OCI-LY7 (cell line): ENCODE data around the gene TIMM22. TPM values are rescaled to one million over a fixed set of nuclear protein-coding genes. Genes with fewer than 3 reads are reported as not detected.

ENCODE experiments used
- BruUV-seq: library from RNA; stranded (reverse); fragments of 400-500 nt; replicated peaks from 2 replicates; lab custom pipeline; 2021; lab: Mats Ljungman, UMichigan
- CTCF ChIA-PET: fragments of 300-600 bp; sonication (Branson Sonifier 250); formaldehyde crosslinking; loops from one replicate; lab custom pipeline; 2022; ENCODE audit warnings: antibody characterized with exemption; ENCODE audit not compliant: unreplicated experiment; lab: Charles Lee
- POLR2A ChIA-PET: fragments of 300-600 bp; sonication (Branson Sonifier 250); formaldehyde crosslinking; loops from one replicate; lab custom pipeline; 2022; ENCODE audit warnings: antibody characterized with exemption; lab: Charles Lee
- DNase-seq: peaks from one replicate; pipeline ENCODE4 v3.0.0-alpha.2; 2015; ENCODE audit warnings: low spot score
- H2AFZ ChIP-seq: fragments of 200-600 bp; sonication (generic), shearing (Covaris generic); 2 replicates; pipeline ENCODE4 v1.6.1; 2014; ENCODE audit warnings: mild to moderate bottlenecking, antibody characterized with exemption, low read length, moderate library complexity
- H3K27ac ChIP-seq: fragments of 200-600 bp; sonication (generic); 2 replicates; pipeline ENCODE4 v1.5.1; 2014; ENCODE audit warnings: mixed run types, low read depth, mild to moderate bottlenecking, moderate library complexity, low read length, inconsistent platforms; ENCODE audit not compliant: poor library complexity, severe bottlenecking
- H3K36me3 ChIP-seq: fragments of 200-600 bp; sonication (generic); 2 replicates; pipeline ENCODE4 v1.6.1; 2014; ENCODE audit warnings: mild to moderate bottlenecking, antibody characterized with exemption, low read length, moderate library complexity, mixed read lengths; ENCODE audit not compliant: insufficient read depth
- H3K4me1 ChIP-seq: fragments of 200-600 bp; sonication (generic); 2 replicates; pipeline ENCODE4 v1.5.1; 2014; ENCODE audit warnings: mild to moderate bottlenecking, low read length; ENCODE audit not compliant: insufficient read depth, poor library complexity, severe bottlenecking
- H3K4me2 ChIP-seq: fragments of 200-600 bp; sonication (generic); 2 replicates; pipeline ENCODE4 v1.6.1; 2014; ENCODE audit warnings: mild to moderate bottlenecking, low read length
- H3K4me3 ChIP-seq: fragments of 200-600 bp; sonication (generic); 2 replicates; pipeline ENCODE4 v1.5.1; 2014; ENCODE audit warnings: mild to moderate bottlenecking, low read depth, low read length; ENCODE audit not compliant: poor library complexity, severe bottlenecking
- H3K79me2 ChIP-seq: fragments of 200-600 bp; sonication (generic); 2 replicates; pipeline ENCODE4 v1.6.1; 2016; ENCODE audit warnings: low read depth, mild to moderate bottlenecking, low read length, moderate library complexity, mixed read lengths; ENCODE audit not compliant: insufficient read depth
- H3K9me2 ChIP-seq: fragments of 200-600 bp; sonication (generic); 2 replicates; pipeline ENCODE4 v1.6.1; 2016; ENCODE audit warnings: mild to moderate bottlenecking, low read length, mixed read lengths; ENCODE audit not compliant: insufficient read depth
- H3K9me3 ChIP-seq: fragments of 200-600 bp; sonication (generic); 2 replicates; pipeline ENCODE4 v1.6.1; 2014; ENCODE audit warnings: mild to moderate bottlenecking, mixed run types, low read length, mixed read lengths
- H4K20me1 ChIP-seq: fragments of 200-600 bp; sonication (generic); 2 replicates; pipeline ENCODE4 v1.6.1; 2014; ENCODE audit warnings: mild to moderate bottlenecking, antibody characterized with exemption, low read length, moderate library complexity, mixed read lengths; ENCODE audit not compliant: insufficient read depth
- EZH2phosphoT487 ChIP-seq: fragments of 200-600 bp; sonication (generic); IDR thresholded peaks from 2 replicates; pipeline ENCODE4 v1.6.1; 2018; ENCODE audit warnings: low read depth, borderline replicate concordance, mild to moderate bottlenecking, mixed run types, antibody characterized with exemption, low read length, moderate library complexity, mixed read lengths
- intact Hi-C: fragments of 100-400 bp; cut with micrococcal nuclease; formaldehyde crosslinking; loops from one replicate; pipeline ENCODE4 v1.10.0; 2022; ENCODE audit not compliant: unreplicated experiment
- total RNA-seq, 2 experiments: library from RNA; depleted of rRNA in 1 of 2; stranded (reverse); fragments of >200 nt in 1 of 2; shearing (Covaris generic) in 1 of 2; gene quantifications; 2 replicates each; pipeline ENCODE4 v1.2.3, GENCODE V29; 2014 to 2022
- TF ChIP-seq, protein P1 (sequence below): fragments of 200-600 bp; sonication (generic); conservative IDR thresholded peaks from 2 replicates; pipeline ENCODE4 v1.5.1; 2014; ENCODE audit warnings: mild to moderate bottlenecking, antibody characterized with exemption, low read length, moderate library complexity, mixed read lengths

TIMM22 gene
- total RNA-seq, 2 experiments from 2014 or later, result 13.8 to 15.7 TPM

DNA sequence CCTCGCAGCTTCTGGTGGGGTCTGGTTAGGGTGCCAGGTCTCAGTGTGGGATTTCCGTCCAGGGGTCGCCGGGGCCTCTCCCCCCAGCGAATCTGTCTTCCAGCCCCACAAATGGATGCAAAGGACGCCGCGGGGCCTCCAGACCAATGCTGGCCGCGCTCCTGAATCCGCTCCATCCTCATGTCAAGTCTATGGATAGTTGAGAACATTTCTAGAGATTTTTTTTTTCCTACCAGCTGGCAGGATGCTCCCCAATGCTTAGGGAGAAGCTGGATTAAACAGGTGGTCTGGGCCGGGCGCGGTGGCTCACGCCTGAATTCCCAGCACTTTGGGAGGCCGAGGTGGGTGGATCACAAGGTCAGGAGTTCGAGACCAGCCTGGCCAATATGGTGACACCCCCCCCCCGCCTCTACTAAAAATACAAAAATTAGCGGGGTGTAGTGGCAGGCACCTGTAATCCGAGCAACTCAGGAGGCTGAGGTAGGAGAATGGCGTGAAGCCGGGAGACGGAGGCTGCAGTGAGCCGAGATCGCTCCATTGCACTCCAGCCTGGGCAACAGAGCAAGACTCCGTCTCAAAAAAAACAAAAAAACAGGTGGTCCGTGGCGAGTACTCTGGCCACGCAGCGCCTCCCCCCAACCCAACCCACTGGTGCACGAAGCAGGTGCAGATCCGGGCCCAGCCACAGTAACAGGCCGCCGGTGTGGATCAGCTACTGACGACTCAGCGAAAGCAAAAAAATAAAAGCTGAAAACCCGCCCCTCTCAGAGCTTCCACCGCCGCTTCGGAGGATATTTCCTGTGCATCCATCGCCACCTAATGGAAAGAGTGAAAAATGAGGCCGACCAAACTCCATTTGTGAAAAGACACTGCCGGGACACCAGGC lies 16.3 kb upstream of the TIMM22 start:
- intact Hi-C loops, result loop anchor here (1.0 to 2.0 kb wide), 5 partner anchors 16 to 568 kb away; no protein-coding TSS in a partner anchor
- peak overlapping the region; percentile 65 for H3K4me3 ChIP-seq

DNA sequence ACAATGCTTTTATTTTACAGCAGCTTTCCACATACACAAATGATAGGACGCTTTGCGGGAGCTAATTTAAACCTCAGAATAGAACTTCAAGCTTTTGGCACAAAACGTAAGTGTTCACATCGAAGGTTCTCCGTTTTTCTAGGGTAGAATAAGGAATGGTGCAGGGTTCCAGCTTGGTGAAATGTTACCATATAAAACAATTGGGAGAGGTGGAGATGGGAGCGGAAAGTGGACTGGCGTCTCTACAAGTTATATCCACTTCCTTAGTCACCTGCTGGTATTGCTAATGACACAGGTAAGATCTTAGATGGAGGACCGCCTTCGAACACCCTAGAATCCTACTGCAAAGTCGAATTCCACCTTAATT lies 15.7 kb upstream of the TIMM22 start:
- Histone ChIP-seq H3K9me3 (no peaks in the 10 kb centered on the region), H3K79me2 (no peaks in the 10 kb centered on the region), H3K36me3 (no peaks in the 10 kb centered on the region), H2AFZ (peak overlapping the region; percentile 37; the same call in 1 of the 2 replicates), H4K20me1 (no peaks in the 10 kb centered on the region), H3K4me2 (peak overlapping the region; percentile 35; the same call in 1 of the 2 replicates), H3K4me1 (peaks cover 17% of the 10 kb centered on the region), H3K27ac (peak overlapping the region; percentile 67), H3K9me2 (no peaks in the 10 kb centered on the region), H3K4me3 (no peak overlapping the region)
- ChIA-PET POLR2A (no interaction called here), CTCF (interaction anchor here (1.2 kb wide), 1 partner anchor 13 kb away, joined by 3 read pairs; no protein-coding TSS in a partner anchor)
- BruUV-seq, result no TSS peak
- intact Hi-C loops, result loop anchor here (1.0 to 2.0 kb wide), 5 partner anchors 15 to 569 kb away; no protein-coding TSS in a partner anchor
- no peak for TF ChIP-seq EZH2phosphoT487
- TF ChIP-seq, protein P1, sequence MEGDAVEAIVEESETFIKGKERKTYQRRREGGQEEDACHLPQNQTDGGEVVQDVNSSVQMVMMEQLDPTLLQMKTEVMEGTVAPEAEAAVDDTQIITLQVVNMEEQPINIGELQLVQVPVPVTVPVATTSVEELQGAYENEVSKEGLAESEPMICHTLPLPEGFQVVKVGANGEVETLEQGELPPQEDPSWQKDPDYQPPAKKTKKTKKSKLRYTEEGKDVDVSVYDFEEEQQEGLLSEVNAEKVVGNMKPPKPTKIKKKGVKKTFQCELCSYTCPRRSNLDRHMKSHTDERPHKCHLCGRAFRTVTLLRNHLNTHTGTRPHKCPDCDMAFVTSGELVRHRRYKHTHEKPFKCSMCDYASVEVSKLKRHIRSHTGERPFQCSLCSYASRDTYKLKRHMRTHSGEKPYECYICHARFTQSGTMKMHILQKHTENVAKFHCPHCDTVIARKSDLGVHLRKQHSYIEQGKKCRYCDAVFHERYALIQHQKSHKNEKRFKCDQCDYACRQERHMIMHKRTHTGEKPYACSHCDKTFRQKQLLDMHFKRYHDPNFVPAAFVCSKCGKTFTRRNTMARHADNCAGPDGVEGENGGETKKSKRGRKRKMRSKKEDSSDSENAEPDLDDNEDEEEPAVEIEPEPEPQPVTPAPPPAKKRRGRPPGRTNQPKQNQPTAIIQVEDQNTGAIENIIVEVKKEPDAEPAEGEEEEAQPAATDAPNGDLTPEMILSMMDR, result peak; percentile 28; the same call in 1 of the 2 replicates
- no peak for DNase-seq

More for the DNA sequence above, 16.3 kb upstream of the TIMM22 start:
- ChIA-PET POLR2A (interaction anchor here (0.6 kb wide), 1 partner anchor 18 kb away, joined by 3 read pairs; no protein-coding TSS in a partner anchor), CTCF (interaction anchor here (1.2 kb wide), 1 partner anchor 12 kb away, joined by 3 read pairs; no protein-coding TSS in a partner anchor)
- no peaks in the 10 kb centered on the region for H3K36me3 ChIP-seq
- peaks cover 17% of the 10 kb centered on the region for H3K4me1 ChIP-seq
- no peaks in the 10 kb centered on the region for H3K9me2 ChIP-seq
- peak overlapping the region; percentile 37; the same call in 1 of the 2 replicates for H2AFZ ChIP-seq
- peak overlapping the region; percentile 83 for H3K4me2 ChIP-seq
- no TSS peak for BruUV-seq
- H4K20me1 ChIP-seq, result no peaks in the 10 kb centered on the region
- peak overlapping the region; percentile 67 for H3K27ac ChIP-seq
- H3K9me3 ChIP-seq, result no peaks in the 10 kb centered on the region
- no peaks in the 10 kb centered on the region for H3K79me2 ChIP-seq
- peak; percentile 95 for DNase-seq
- TF ChIP-seq, protein P1, result peak; percentile 83
- no peak for TF ChIP-seq EZH2phosphoT487
